NCI-H2171 treated with DMSO at 0.1 percent for 48 hours (cell line): ENCODE measurements around the gene CHMP3.
"Not testable (repeated sequence)": the region's sequence is repeated elsewhere in the genome, so short reads cannot be mapped to it uniquely, and the experiment has no call there.

Source experiments
- DNase-seq: peaks from one replicate; lab custom pipeline; 2025; lab: John Stamatoyannopoulos, UW

CHMP3 gene

DNA sequence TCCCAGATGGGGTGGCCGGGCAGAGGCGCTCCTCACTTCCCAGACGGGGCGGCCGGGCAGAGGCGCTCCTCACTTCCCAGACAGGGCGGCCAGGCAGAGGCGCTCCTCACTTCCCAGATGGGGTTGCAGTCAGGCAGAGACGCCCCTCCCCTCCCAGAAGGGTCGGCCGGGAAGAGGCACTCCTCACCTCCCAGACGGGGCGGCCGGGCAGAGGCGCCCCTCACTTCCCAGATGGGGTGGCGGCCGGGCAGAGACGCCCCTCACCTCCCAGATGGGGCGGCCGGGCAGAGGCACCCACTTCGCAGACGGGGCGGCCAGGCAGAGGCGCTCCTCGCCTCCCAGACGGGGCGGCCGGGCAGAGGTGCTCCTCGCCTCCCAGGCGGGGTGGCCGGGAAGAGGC is 13.8 kb downstream of the CHMP3 start:
- DNase-seq, result not testable (repeated sequence)

- not testable (repeated sequence) for DNase-seq
These were observed 14.3 kb downstream of the CHMP3 start for GRCh38 chr2:86548913-86549396.

- not testable (repeated sequence) for DNase-seq
These were observed 14.9 kb downstream of the CHMP3 start for GRCh38 chr2:86548165-86548912.

DNA sequence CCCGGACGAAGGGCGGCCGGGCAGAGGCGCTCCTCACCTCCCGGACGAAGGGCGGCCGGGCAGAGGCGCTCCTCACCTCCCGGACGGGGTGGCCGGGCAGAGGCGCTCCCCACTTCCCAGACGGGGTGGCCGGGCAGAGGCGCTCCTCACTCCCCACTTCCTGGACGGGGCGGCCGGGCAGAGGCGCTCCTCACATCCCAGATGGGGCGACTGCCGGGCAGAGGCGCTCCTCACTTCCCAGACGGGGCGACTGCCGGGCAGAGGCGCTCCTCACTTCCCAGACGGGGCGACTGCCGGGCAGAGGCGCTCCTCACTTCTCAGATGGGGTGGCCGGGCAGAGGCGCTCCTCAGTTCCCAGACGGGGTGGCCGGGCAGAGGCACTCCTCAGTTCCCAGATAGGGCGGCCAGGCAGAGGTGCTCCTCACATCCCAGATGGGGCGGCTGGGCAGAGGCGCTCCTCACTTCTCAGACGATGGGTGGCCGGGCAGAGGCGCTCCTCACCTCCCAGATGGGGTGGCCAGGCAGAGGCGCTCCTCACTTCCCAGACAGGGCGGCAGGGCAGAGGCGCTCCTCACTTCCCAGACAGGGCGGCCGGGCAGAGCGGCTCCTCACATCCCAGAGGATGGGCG is 17.8 kb downstream of the CHMP3 start:
- DNase-seq, result not testable (repeated sequence)

- not testable (repeated sequence) for DNase-seq
These were observed 18.8 kb downstream of the CHMP3 start for GRCh38 chr2:86544278-86545099.

GRCh38 chr2:86543793-86544192 is 19.4 kb downstream of the CHMP3 start:
- no peak for DNase-seq

GRCh38 chr2:86543335-86543734 is 19.9 kb downstream of the CHMP3 start:
- DNase-seq, result no peak

DNA sequence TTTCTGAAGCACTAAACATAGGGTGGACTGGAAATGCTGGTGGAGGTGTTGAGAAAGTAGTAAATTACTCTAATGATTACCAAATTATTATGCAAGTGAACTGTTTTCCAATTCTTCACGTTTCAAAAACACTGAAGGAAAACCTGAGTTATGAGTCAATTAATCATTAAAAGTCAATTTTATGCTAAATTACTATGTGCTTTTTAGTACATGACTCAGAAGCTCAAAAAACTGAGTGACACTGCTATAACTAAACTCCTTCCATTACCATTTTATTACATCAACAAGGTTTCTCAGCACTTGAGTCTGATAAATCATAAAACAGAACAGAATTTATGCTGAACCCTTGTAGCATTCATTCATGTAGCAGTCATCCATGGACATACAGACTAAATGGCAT is 20.4 kb downstream of the CHMP3 start:
- DNase-seq, result no peak

DNA sequence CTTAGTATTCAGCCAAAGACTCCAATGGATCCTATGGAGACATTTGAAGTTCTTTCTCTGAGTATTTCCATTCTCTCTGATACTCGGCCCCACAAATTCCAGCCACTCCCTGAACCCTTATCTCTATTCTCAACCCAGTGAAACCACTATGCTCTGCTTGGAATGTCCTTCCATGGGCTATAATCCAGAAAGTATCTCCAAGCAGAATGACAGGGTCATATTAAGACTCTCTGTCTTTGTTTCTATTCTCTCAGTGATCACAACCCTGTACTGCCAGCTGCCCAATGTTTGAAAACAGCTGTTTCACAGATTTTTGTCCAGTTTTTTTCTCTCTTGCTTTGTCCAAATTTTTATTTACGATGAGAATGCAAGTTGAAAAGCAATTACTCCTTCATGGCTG is 21.9 kb downstream of the CHMP3 start:
- DNase-seq, result no peak

DNA sequence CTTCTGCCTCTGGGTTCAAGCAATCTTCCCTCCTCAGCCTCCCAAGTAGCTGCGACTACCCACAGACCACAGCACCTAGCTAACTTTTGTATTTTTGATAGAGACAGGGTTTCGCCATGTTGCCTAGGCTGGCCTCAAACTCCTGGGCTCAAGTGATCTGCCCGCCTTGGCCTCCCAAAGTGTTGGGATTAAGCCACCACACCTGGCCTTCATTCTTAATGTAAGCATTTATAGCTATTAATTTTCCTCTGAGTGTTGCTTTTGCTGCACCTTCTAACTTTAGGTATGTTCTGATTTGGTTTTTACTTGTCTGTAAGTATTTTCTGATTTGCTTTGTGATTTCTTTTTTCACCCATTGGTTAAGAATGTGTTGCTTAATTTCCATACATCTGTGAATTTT is 29.7 kb downstream of the CHMP3 start:
- no peak for DNase-seq

DNA sequence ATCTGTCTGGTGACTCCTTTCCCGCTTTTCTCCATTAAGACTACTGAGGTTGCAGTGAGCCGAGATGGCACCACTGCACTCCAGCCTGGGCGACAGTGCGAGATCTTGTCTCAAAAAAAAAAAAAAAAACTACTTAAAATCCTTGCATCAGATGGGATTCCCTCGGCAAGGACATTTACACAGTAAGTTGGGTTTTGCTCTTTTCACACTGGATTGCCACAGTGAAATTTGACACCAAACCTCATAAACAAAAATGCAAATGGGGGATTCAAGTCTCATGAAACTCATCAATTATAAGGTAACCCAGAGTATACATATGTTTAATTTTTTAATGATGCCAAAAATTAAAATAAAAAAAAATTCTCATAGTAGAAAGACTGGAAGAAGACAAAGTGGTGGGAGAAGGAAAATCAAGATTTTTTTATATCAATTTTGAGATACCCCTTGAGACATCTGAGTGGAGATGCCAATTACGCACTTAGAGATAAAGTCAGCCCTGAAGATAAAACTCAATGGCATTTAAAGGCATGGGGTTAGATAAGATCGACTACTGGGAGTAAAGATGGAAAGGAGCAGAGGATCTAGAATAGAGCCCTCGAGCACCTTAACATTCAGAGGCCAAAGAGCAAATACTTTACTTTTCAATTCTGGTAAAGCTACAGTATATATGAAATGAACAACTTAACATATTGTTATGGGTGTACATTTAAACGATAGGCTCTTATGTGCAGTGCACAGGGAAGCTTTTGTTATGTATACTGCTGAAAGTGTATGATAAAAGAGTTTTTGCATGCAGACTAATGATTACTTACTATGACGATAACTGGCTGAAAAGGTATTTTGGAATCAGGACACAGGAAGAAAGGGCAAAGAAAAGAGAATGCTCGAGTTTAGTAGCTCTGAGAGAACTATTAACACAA is 37.6 kb downstream of the CHMP3 start:
- no peak for DNase-seq

DNA sequence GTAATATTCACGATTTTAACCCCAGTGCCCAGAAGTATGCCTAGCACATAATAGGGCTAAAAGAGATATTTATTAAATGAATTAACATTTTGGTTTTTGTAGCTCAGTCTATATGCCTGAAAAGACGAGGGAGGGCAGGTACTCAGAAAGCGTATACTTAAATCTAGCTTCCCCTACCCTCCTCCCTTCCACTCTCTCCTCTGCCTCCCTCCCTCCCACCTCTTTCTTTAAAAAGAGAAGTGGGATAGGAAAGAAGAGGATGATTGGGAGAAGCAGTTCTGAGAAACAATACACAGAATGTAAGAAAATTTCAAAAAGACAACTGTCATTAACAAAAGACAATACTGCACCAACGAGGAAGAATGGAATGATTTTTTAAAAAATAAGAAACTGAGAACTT is 39.8 kb downstream of the CHMP3 start:
- DNase-seq, result no peak

DNA sequence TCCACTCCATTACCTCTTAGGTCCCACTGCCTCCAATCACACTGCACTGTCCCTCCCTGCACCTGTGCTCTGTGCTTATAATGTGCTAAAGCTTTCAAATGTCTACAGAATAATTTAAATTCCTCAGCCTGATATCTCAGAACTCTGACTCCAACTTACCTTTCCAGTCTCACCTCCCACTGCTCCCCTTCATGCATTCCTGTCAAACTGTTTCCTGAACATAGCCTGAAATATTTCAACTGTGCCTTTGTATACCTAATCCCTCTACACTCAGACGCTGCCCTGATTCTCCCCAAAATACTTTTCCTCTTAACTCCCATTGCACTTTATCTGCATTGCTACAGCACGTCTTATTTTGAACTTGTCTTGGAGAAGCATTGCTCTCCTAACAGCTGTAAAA is 40.5 kb downstream of the CHMP3 start:
- no peak for DNase-seq

DNA sequence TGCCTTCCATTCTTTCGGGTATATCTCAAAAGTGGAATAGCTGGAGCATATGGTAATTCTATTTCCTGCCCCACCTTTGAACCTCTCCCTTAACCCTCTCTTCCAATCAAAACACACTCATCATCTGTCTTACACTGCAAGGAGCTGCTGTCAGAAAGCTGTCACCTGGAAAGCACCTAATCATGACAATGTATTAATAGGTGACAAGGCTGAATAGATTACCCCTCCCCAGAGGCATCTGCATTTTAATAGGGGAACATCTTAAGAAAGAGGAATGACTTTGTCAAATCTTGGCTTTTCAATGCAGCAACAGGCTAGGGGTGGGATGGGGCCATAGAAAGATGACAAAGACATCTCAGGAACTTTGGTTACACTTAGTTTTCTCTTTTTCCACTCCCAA is 41.3 kb downstream of the CHMP3 start:
- no peak for DNase-seq

DNA sequence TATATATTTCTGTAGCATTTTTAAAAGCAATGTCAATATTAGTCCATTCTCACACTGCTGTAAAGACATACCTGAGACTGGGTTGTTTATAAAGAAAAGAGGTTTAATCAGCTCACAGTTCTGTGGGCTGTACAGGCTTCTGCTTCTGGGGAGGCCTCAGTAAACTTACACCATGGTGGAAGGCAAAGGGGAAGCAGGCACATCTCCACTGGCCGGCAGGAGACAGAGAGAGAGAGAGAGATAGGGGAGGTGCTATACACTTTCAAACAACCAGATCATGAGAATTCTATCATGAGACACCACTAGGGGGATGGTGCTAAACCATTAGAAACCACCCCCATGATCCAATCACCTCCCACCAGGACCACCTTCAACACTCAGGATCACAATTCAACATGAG is 43.1 kb downstream of the CHMP3 start:
- no peak for DNase-seq

DNA sequence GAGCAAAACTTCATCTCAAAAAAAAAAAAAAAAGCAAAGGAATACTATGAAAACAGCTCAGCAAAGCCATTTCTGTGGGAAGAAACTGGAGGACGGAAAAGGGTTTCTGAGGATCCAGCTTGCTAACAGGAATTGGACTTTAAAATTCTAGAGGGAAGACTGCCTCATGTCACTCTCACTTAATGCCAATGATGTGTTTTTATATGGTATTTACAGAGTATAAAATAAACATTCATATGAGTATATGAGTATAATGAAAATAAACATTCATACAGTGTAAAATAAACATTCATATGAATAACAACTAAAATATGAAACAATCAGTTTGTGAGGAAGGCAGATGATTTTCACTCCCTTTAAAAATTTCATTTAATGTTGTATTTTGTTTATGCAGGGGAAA is 43.9 kb downstream of the CHMP3 start:
- DNase-seq, result no peak

- DNase-seq, result no peak
These were observed 44.8 kb downstream of the CHMP3 start for GRCh38 chr2:86518481-86518880.

GRCh38 chr2:86513948-86514660 is 49.1 kb downstream of the CHMP3 start:
- no peak for DNase-seq

GRCh38 chr2:86512892-86513291 is 50.4 kb downstream of the CHMP3 start:
- no peak for DNase-seq

DNA sequence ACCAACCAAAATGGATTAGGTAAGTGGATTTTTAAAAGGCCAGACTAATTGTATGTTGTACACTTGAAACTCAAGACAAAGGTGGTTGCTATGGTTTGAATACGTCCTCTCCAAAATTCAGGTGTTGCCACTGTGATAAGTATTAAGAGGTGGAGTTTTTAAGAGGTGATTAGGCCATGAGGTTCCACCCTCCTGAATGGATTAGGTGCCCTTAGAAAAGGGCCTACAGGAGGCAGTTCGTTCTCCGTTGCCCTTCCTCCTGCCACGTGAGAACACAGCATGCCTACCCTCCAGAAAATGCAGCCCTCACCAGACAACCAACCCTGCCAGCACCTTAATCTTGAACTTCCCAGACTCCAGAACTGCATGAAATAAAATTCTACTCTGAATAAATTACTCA is 51.2 kb downstream of the CHMP3 start:
- no peak for DNase-seq

GRCh38 chr2:86510436-86510933 is 52.8 kb downstream of the CHMP3 start:
- no peak for DNase-seq
